NCI-H2227 (cell line): ENCODE measurements around the gene NCOR1.
"Not testable (repeated sequence)": the region's sequence is repeated elsewhere in the genome, so short reads cannot be mapped to it uniquely, and the experiment has no call there.

ENCODE experiments used
- DNase-seq: peaks from one replicate; lab custom pipeline; 2025; ENCODE audit not compliant: unreplicated experiment; lab: John Stamatoyannopoulos, UW

Gene NCOR1

GRCh38 chr17:16101440-16101839, 113.9 kb downstream of the NCOR1 start:
- DNase-seq, result no peak

DNA sequence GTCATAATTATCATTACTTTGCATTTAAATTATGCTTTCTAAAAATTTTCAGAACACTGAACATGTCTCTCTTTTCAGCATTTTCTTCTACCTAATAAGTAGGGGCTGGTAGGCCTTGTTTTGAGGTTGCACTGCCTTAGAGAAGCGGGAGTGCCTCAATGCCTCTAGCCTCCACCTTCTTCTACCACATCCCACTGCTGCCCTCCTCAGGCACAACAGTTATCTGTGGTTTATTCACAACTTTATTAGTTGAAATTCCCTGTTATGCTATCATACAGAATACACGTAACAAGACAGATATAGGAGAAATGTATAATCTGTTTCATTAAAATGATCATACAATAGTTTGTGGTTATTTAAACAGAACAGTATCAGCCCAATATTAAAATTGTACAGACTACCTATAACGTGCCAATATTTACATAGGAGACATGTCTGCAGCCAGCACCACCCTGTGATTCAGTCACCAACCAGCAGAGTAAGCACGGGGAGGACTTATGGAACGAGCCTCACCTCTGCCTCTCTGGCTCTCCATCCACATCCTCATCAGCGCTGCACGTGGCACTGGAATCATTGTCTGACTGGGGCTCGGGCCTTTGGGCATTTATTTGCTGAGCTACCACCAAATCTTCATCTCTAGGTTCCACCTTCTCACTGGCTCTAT, 114.5 kb downstream of the NCOR1 start:
- no peak for DNase-seq

DNA sequence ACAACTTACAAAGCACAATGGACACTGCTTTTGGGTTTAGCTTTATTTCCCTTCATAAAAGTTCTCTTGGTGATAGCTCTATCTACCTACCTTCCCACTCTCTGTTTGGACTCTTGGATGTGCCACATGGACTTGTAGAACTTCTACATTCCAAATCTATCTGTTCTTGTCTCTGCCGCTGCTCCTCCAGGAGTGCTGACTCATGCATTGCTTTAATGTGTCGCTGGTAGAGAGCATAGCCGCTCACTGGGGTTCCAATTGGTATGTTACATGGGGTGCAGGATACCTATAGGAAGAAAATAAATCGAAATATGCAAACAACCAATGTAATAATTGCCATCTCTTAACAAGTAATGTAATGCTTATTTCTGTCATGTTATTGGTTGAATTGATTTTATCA, 123.6 kb downstream of the NCOR1 start:
- no peak for DNase-seq

GRCh38 chr17:16086957-16087356, 128.4 kb downstream of the NCOR1 start:
- no peak for DNase-seq

DNA sequence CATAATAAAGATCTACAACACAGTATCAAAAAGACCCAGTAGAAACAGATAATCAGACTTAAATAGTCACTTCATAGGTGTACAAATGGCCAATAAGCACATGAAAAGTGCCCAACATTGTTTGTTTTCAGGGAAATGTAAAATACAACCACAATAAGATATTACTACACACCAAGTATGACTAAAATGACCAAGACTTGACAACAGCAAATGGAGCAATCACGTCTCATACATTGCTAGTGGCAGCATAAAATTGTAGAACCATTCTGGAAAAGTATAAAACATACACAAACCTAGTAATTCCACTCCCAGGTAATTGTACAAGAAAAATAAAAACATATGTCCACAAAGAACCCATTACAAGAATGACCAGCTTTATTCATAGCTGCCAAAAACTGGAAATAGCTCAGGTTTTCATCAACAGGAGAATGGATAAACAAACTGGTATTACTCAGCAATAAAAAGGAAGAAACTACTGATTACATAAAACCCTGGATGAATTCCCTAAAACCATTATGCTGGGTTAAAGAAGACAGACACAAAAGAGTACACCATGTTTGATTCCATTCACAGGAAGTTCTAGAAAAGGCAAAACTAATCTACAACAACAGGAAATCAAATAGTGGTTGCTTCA, 130.2 kb downstream of the NCOR1 start:
- DNase-seq, result no peak

DNA sequence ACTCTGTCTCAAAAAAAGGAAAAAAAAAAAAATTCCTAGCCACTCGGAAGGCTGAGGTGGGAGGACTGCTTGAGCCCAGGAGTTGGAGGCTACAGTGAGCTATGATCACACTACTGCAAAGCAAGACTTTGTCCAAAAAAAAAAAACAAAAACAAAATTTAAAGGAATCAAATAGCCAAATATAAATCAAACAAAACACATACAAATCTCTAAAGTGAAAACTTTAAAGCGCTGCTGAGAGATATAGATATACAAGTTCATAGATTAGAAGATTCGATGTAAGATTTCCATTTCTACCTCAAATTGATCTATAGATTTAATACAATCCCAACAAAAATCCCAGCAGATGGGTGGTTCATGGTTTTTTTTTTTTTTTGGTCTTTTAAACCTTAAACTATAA, 132.1 kb downstream of the NCOR1 start:
- no peak for DNase-seq

GRCh38 chr17:16081507-16082087, 133.7 kb downstream of the NCOR1 start:
- no peak for DNase-seq

DNA sequence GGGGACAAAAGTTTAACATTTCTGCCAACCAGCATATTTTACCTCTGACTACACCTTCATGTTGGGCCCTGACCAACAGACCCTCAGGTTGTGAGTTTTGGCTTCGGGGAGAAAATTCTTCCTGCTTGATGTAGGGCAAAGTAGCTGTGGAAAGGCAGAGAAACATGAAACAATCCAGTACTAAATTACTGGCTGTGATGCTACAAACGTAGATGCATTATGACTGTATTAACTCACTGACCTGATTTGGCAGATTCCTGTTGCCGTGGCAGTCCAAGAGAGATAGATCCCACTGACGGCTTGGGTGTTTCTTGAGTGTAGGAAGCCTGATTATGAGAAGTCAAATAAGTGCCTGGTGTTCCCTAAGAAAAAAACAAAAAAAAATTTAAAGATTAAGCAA, 135.0 kb downstream of the NCOR1 start:
- no peak for DNase-seq

GRCh38 chr17:16075949-16076348, 139.4 kb downstream of the NCOR1 start:
- no peak for DNase-seq

- DNase-seq, result no peak
These were observed 140.9 kb downstream of the NCOR1 start for GRCh38 chr17:16074423-16074822.

- DNase-seq, result no peak
These were observed 141.5 kb downstream of the NCOR1 start for GRCh38 chr17:16073845-16074244.

DNA sequence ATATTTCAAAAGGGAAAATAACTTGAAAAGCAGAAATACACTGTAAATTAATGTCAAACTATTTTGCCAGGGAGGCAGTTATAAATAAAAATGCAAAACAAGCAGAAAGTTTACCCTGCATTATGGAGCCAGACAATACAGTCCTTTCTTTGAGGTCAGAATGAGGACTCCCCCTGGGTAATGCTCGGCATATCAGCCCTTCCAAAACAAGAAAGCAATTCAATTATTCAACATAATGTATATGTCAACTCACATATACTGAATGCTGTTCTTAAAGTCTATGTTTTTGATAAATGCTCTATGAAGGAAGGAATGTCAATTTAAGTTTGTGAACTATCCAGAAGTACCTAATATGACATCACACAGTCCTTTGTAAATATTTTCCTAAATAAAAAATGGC, 143.3 kb downstream of the NCOR1 start:
- DNase-seq, result no peak

DNA sequence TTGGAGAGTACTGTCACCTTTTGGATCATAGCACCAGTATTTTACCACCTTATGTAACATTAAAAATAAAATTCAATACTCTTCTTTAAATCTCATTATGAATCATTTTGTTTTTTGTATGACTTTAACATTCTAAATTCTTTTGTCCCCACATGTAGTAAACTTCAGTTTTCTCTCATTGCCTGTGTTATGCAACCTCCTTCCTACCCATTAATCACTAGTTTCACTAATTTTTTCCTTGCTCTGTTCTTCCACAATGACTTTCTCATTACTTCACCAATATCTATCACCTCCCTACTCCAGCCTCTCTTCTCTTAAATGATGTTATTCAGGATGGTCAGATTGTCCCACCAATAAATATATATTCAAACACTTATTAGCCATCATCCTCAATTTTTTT, 147.0 kb downstream of the NCOR1 start:
- no peak for DNase-seq

DNA sequence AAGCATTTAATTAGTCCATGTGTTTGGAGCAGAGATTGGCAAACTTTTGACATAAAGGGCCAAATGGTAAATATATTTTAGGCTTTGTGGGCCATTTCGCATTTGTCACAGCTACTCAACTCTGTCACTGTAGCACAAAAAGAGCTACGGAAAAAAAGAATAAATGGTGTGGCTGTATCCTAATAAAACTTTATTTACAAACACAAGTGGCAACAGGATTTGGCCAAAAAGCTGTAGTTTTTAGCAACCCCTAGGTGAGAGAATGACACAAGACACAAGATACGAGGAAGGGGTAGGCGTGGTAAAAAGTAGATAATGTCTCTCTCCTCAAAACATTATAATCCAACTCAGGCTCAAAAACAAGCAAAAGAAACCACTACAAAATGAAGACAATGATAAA, 149.2 kb downstream of the NCOR1 start:
- no peak for DNase-seq

DNA sequence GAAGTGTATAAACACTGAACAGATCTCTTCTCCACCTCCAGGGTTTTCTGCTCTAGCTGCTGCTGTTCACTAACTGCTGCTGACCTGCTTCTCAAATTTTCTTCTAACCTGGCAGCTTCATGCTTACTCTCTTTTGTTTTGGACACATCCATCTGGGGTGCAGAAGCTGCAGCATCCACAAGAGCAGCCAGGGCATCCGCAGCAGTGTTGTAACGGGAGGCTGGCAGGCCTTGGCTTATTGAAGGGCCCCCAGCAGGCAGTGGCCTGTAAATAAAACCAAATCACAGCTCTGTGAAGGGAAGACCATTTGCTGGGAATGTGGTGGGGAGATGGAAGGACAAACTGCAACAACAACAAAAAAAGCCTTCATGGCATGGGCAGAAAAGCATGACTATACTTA, 153.7 kb downstream of the NCOR1 start:
- no peak for DNase-seq

GRCh38 chr17:16055139-16055538, 160.2 kb downstream of the NCOR1 start:
- DNase-seq, result not testable (repeated sequence)

- no peak for DNase-seq
These were observed 162.8 kb downstream of the NCOR1 start for GRCh38 chr17:16052486-16052885.

DNA sequence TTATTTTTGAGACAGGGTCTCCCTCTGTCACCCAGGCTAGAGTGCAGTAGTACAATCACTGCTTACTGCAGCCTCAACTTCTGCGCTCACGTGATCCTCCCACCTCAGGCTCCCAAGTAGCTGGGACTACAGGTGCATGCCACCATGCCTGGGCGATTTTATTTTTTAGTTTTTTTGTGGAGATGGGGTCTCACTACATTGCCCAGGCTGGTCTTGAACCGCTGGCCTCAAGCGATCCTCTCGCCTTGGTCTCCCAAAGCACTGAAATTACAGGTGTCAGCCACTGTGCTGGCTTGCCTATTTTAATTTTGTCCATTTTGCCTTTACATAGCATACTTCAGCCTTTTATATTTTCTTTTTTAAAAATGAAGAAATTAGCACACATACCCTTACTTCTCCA, 164.5 kb downstream of the NCOR1 start:
- no peak for DNase-seq

DNA sequence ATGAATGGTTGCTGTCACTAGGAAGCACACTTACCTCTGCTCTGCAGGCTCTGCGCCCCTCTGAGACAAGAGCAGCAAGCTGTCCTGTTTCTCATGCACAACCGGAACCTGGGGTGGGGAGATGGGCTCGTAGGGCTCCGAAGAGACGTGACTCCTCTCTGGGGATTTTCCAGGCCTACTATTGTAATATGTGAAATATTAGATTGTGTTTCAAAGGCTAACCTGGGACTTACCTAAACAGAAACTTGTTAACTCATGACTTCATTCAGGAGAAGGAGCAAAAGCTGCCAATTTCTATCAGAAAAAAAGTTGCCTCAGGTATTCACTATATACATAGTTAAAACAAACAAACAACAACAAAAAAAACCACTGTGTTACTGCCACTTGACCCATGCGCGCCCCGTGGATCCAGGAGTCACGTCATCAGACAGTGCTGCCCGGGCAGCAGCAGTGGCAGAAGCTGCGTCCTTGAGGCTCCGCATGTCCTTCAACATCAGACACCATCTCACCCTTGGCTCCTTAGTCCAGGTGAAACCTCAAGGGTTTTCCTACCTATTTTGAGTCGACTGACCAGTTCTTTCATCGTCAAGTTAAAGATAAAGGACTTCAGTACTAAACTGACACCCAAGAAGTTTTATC, 166.4 kb downstream of the NCOR1 start:
- no peak for DNase-seq

DNA sequence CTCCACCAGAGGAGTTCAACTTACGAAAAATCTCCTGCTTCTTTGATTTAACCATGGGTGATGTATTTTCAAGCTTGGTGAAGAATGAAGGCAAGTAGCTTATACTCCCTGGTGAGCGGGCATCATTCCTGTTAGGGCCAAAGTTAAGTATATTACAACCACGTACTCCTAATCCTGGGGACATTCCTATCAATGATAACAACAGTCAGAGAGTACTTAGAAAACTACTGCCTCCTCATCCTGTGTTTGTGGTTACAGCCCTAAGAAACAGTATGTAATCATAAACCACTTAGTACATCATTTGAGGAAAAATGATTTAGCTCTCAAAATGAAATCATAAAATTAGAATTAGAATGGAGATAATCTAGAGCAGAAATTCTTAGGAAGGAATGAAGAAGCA, 168.4 kb downstream of the NCOR1 start:
- DNase-seq, result no peak

- no peak for DNase-seq
These were observed 170.8 kb downstream of the NCOR1 start for GRCh38 chr17:16044487-16044886.

GRCh38 chr17:16040710-16041251, 174.6 kb downstream of the NCOR1 start:
- no peak for DNase-seq
